OCI-LY1 (cell line): Measurements from ENCODE around the gene SNAI1.

ENCODE experiments used
- H2AFZ ChIP-seq: fragments of 200-600 bp; sonication (generic), shearing (Covaris generic); 2 replicates; pipeline ENCODE4 v1.6.0; 2014; ENCODE audit warnings: antibody characterized with exemption, mild to moderate bottlenecking, low read length
- H3F3A ChIP-seq: fragments of 200-600 bp; sonication (generic), shearing (Covaris generic); 2 replicates; pipeline ENCODE4 v1.6.0; 2014; ENCODE audit warnings: mild to moderate bottlenecking, antibody characterized with exemption, low read length, moderate library complexity; ENCODE audit not compliant: insufficient read depth
- H3K27ac ChIP-seq: fragments of 200-600 bp; sonication (generic); 2 replicates; pipeline ENCODE4 v1.5.1; 2014; ENCODE audit warnings: low read length, mixed run types, mild to moderate bottlenecking, low read depth; ENCODE audit not compliant: poor library complexity, severe bottlenecking
- H3K27me3 ChIP-seq: fragments of 200-600 bp; sonication (generic); 2 replicates; pipeline ENCODE4 v1.6.0; 2014; ENCODE audit warnings: antibody characterized with exemption, mild to moderate bottlenecking, low read length, moderate library complexity; ENCODE audit not compliant: insufficient read depth
- H3K36me3 ChIP-seq: fragments of 200-600 bp; sonication (generic); 2 replicates; pipeline ENCODE4 v1.6.1; 2014; ENCODE audit warnings: mild to moderate bottlenecking, antibody characterized with exemption, low read length, moderate library complexity, mixed read lengths; ENCODE audit not compliant: insufficient read depth
- H3K4me1 ChIP-seq: fragments of 200-600 bp; sonication (generic); 2 replicates; pipeline ENCODE4 v1.5.1; 2014; ENCODE audit warnings: mild to moderate bottlenecking, low read length, moderate library complexity; ENCODE audit not compliant: insufficient read depth, severe bottlenecking
- H3K4me2 ChIP-seq: fragments of 200-600 bp; sonication (generic), shearing (Covaris generic); 2 replicates; pipeline ENCODE4 v1.6.1; 2014; ENCODE audit warnings: low read length
- H3K4me3 ChIP-seq: fragments of 200-600 bp; sonication (generic); 2 replicates; pipeline ENCODE4 v1.5.1; 2014; ENCODE audit warnings: low read length, low read depth, mild to moderate bottlenecking, mixed read lengths; ENCODE audit not compliant: poor library complexity, severe bottlenecking
- H3K79me2 ChIP-seq: fragments of 200-600 bp; shearing (Covaris generic); 2 replicates; pipeline ENCODE4 v1.6.1; 2016; ENCODE audit warnings: mixed run types, low read length, mixed read lengths; ENCODE audit not compliant: insufficient read depth
- H3K9ac ChIP-seq: fragments of 200-600 bp; sonication (generic), shearing (Covaris generic); 2 replicates; pipeline ENCODE4 v1.6.1; 2014; ENCODE audit warnings: mild to moderate bottlenecking, low read length, mixed read lengths
- H3K9me2 ChIP-seq: fragments of 200-600 bp; sonication (generic), shearing (Covaris generic); 2 replicates; pipeline ENCODE4 v1.6.1; 2014; ENCODE audit warnings: low read depth, mild to moderate bottlenecking, low read length, mixed read lengths
- H3K9me3 ChIP-seq: fragments of 200-600 bp; shearing (Covaris generic); 2 replicates; pipeline ENCODE4 v1.6.1; 2014; ENCODE audit warnings: low read length, mixed read lengths
- H4K20me1 ChIP-seq: fragments of 200-600 bp; sonication (generic), shearing (Covaris generic); 2 replicates; pipeline ENCODE4 v1.6.0; 2016; ENCODE audit warnings: mild to moderate bottlenecking, low read length; ENCODE audit not compliant: insufficient read depth
- CTCF ChIP-seq: fragments of 200-600 bp; sonication (generic), shearing (Covaris generic); IDR thresholded peaks from 2 replicates; pipeline ENCODE4 v1.5.1; 2017; ENCODE audit warnings: mild to moderate bottlenecking, antibody characterized with exemption, low read length, moderate library complexity, mixed read lengths
- EZH2 ChIP-seq: fragments of 200-600 bp; sonication (generic), shearing (Covaris generic); IDR thresholded peaks from 2 replicates; pipeline ENCODE4 v1.8.0; 2017; ENCODE audit warnings: borderline replicate concordance, mixed run types, mild to moderate bottlenecking, antibody characterized with exemption, low read length, moderate library complexity, mixed read lengths

Gene SNAI1

DNA sequence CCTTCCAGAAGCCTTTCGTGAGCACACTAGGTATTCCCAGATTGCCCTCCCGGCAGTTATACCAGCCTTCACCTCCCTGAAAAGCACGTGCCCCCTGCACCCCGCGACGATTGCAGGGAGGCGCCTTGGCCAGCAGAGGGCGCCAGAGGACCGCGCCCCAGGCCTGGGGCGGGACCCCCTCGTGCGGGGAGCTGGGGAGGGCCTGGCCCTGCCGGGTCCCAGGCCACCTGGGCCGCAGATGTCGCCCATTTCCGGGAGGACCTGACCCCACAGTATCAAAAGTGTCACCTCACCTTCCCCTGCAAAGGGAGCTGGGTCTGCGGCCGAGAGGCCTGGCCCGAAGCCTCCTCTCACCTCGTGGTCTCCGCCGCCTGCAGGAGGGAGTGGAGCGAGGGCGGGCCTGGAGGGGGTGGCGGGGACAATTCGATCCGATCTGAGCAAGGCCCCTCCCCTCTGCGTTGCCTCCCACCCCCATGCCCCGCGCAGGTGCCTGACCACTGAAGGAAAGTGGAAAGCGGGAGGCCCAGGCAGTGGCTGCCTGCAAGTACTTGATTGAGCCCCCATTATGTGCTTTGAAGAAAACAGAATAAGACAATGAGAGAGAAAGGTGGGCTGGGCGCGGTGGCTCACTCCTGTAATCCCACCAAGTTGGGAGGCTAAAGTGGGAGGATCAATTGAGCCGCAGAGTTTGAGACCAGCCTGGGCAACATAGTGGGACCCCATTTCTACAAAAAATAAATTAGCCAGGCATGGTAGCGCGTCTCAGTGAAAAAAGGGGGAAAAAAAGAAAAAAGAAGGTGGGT, 3.5 kb upstream of the SNAI1 start:
- no peaks in the 10 kb centered on the region; the same call in 1 of the 2 replicates for H3K27me3 ChIP-seq
- no peaks in the 10 kb centered on the region for H4K20me1 ChIP-seq
- no peaks in the 10 kb centered on the region for H3K36me3 ChIP-seq
- no peaks in the 10 kb centered on the region for H3F3A ChIP-seq
- H3K4me1 ChIP-seq: peaks cover 34% of the 10 kb centered on the region
- H2AFZ ChIP-seq: no peak overlapping the region
- peak overlapping the region; percentile 93 for H3K4me2 ChIP-seq
- peak overlapping the region; percentile 51; the same call in 1 of the 2 replicates for H3K9ac ChIP-seq
- no peak for TF ChIP-seq EZH2
- peak; percentile 99 for TF ChIP-seq CTCF
- H3K9me3 ChIP-seq: no peaks in the 10 kb centered on the region
- H3K9me2 ChIP-seq: no peaks in the 10 kb centered on the region
- no peaks in the 10 kb centered on the region for H3K79me2 ChIP-seq
- H3K4me3 ChIP-seq: peak overlapping the region; percentile 51
- no peak overlapping the region for H3K27ac ChIP-seq

GRCh38 chr20:49980140-49981008, 2.4 kb upstream of the SNAI1 start:
- no peak for TF ChIP-seq CTCF
- no peak for TF ChIP-seq EZH2
- Histone ChIP-seq H2AFZ (no peak overlapping the region), H3F3A (no peaks in the 10 kb centered on the region), H3K4me2 (no peak overlapping the region), H3K4me3 (no peak overlapping the region), H3K9me3 (no peaks in the 10 kb centered on the region), H3K4me1 (peaks cover 41% of the 10 kb centered on the region), H3K79me2 (no peaks in the 10 kb centered on the region), H3K9me2 (no peaks in the 10 kb centered on the region), H3K9ac (no peak overlapping the region), H3K27me3 (no peaks in the 10 kb centered on the region; the same call in 1 of the 2 replicates), H4K20me1 (no peaks in the 10 kb centered on the region), H3K36me3 (no peaks in the 10 kb centered on the region), H3K27ac (no peak overlapping the region)

DNA sequence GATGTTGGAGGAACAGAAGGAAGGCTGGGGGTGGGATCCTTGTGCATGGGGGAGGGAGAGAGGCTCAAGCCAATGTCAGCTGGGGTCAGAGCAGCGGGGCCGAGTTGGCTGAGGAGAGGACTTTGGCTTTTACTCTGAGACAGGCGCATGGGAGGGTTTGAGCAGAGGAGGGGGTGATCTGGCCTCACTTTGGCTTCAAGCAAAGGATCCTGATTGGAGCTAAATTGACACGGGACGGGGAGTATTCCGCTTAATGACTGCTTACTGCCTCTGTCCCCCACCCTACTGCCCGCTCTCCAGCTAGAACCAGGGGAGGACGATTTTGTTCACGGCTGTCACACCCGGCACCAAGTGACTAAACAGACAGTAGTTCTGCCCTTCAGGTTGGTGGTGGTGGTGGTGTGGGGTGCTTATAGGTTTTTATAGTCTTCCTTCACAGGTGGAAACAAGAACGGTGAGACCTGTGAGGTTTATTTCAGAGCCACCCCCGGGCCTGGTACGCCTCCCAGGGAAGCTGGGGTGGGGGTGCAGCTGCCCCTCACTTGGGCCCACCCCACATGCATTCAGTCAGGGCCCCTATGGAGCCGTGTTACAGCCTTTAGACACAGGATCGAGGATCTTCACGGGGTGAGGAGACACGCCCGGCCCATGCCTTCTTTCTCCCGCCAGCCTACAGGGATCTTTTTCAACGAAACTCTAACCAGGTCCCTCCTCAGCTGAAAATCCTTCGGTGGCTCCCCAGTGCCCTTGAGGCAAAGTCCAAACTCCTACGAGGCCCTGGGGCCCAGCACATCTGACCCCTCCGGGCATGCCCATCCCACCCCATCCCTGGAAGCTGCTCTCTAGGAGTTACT, 1.3 kb upstream of the SNAI1 start:
- Histone ChIP-seq H3K4me1 (peaks cover 41% of the 10 kb centered on the region), H3K27ac (peak overlapping the region; percentile 23), H4K20me1 (no peaks in the 10 kb centered on the region), H3K9me3 (no peaks in the 10 kb centered on the region), H3K79me2 (no peaks in the 10 kb centered on the region), H3K9ac (peak overlapping the region; percentile 61), H3K4me2 (peak overlapping the region; percentile 88), H3K27me3 (no peaks in the 10 kb centered on the region; the same call in 1 of the 2 replicates), H2AFZ (no peak overlapping the region), H3K4me3 (peak overlapping the region; percentile 56), H3F3A (no peaks in the 10 kb centered on the region), H3K9me2 (no peaks in the 10 kb centered on the region), H3K36me3 (no peaks in the 10 kb centered on the region)
- TF ChIP-seq EZH2 (no peak), CTCF (no peak)
